ENCODE measurements around the gene SNPH.

SNPH gene

DNA sequence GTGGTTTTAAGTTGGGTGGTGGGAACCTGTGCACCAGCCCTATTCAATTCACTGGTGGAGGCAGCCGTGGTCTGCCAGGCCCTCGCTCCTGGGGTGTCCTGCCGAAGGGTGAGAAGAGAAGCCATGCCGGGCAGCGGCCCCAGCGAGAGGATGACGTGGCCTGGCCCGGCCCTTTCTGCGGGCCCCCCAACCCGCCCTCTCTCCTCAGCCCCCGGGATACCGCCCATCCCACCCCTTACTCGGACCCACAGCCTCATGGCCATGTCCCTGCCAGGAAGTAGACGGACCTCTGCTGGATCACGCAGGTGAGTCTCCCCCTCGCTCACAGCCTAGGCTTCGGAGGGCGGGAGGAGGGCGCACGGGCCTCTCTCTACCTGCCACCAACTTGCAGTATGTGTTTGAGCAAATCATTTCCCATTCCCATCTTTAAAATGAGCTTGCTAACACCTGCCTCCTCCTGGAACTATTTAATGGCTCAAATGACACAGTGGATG is 30.1 kb downstream of the SNPH start:
- no peak overlapping the region for H3K4ac ChIP-seq (ENCODE audit: low read length)
- no peak overlapping the region for H3K23ac ChIP-seq (ENCODE audit: low read depth, low read length, poor library complexity)
- H3K4me2 ChIP-seq (ENCODE audit: insufficient read depth, low read length, poor library complexity, severe bottlenecking) = no peak overlapping the region
- WGBS, 2 donors (ENCODE audit: extremely low coverage in 2 of 2, insufficient read length in 2 of 2, insufficient replicate concordance in 1 of 2) = no CpG with 5 or more reads among the region's 20 CpGs
- H3K79me1 ChIP-seq (ENCODE audit: low read depth, low read length) = no peaks in the 10 kb centered on the region
- no peak overlapping the region for H3K14ac ChIP-seq (ENCODE audit: low read length)
- no peak overlapping the region for H3K4me3 ChIP-seq (ENCODE audit: low read length in 2 of 2)
- peaks cover 0 to 46% (median 0%) of the 10 kb centered on the region in 3 experiments for H3K27me3 ChIP-seq (ENCODE audit: control insufficient read depth in 3 of 3, insufficient read depth in 3 of 3, low read depth in 1 of 3, low read length in 3 of 3)
- H3K9me3 ChIP-seq (replicated peaks in 1 of 2; ENCODE audit: control insufficient read depth in 2 of 2, insufficient read depth in 1 of 2, low read depth in 1 of 2, low read length in 2 of 2) = no peaks in the 10 kb centered on the region
- H2AK5ac ChIP-seq (ENCODE audit: low read depth, low read length) = no peak overlapping the region
- H3K9ac ChIP-seq (ENCODE audit: low read depth, low read length, poor library complexity) = no peak overlapping the region
- no peak overlapping the region for H3K27ac ChIP-seq (replicated peaks; ENCODE audit: low read length)
- no peak overlapping the region for H4K91ac ChIP-seq (ENCODE audit: low read depth, low read length, poor library complexity)
- H2AFZ ChIP-seq (ENCODE audit: low read length) = no peak overlapping the region
- H3K36me3 ChIP-seq (replicated peaks in 1 of 2; ENCODE audit: control insufficient read depth in 2 of 2, insufficient read depth in 2 of 2, low read length in 2 of 2) = no peaks in the 10 kb centered on the region
- no peak overlapping the region for H3K18ac ChIP-seq (ENCODE audit: low read length)
- peaks cover 0 to 5% of the 10 kb centered on the region in 2 donors for H3K4me1 ChIP-seq (ENCODE audit: control insufficient read depth in 2 of 2, insufficient read depth in 1 of 2, low read depth in 1 of 2, low read length in 2 of 2)
- no peak overlapping the region for H2BK120ac ChIP-seq (ENCODE audit: low read depth, low read length)
- no peak overlapping the region for H2BK5ac ChIP-seq (ENCODE audit: low read length)
- no peak overlapping the region for H4K8ac ChIP-seq (ENCODE audit: low read depth, low read length)
- H2BK15ac ChIP-seq (ENCODE audit: low read length) = no peak overlapping the region
- DNase-seq (ENCODE audit: low spot score) = no peak
- H2BK12ac ChIP-seq (ENCODE audit: low read length) = no peak overlapping the region

DNA sequence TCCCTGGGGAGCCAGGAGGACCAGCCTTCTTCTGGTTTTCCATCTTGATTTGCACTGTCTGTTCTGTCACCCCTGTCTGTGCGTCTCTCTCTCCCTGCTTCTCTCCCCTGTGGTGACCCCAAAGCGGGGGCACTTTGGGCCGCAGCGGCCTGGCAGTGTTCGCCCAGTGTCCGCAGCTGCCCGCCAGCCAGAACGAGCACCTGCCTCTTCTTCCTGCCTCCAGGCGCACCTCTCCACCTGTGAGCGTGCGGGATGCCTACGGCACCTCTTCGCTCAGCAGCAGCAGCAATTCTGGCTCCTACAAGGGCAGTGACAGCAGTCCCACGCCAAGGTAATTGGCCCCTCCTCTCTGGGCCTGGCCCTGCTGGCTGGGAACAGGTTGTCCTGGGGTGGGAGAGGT is 30.8 kb downstream of the SNPH start:
- H4K8ac ChIP-seq (ENCODE audit: low read depth, low read length) = no peak overlapping the region
- no peak overlapping the region for H3K23ac ChIP-seq (ENCODE audit: low read depth, low read length, poor library complexity)
- H2AK5ac ChIP-seq (ENCODE audit: low read depth, low read length) = no peak overlapping the region
- peaks cover 0 to 41% (median 0%) of the 10 kb centered on the region in 3 experiments for H3K27me3 ChIP-seq (ENCODE audit: control insufficient read depth in 3 of 3, insufficient read depth in 3 of 3, low read depth in 1 of 3, low read length in 3 of 3)
- no peaks in the 10 kb centered on the region for H3K36me3 ChIP-seq (replicated peaks in 1 of 2; ENCODE audit: control insufficient read depth in 2 of 2, insufficient read depth in 2 of 2, low read length in 2 of 2)
- H2BK120ac ChIP-seq (ENCODE audit: low read depth, low read length) = peak overlapping the region; percentile 6
- no peak overlapping the region for H3K14ac ChIP-seq (ENCODE audit: low read length)
- peaks cover 0 to 6% of the 10 kb centered on the region in 2 donors for H3K4me1 ChIP-seq (ENCODE audit: control insufficient read depth in 2 of 2, insufficient read depth in 1 of 2, low read depth in 1 of 2, low read length in 2 of 2)
- H4K91ac ChIP-seq (ENCODE audit: low read depth, low read length, poor library complexity) = no peak overlapping the region
- no peaks in the 10 kb centered on the region for H3K9me3 ChIP-seq (replicated peaks in 1 of 2; ENCODE audit: control insufficient read depth in 2 of 2, insufficient read depth in 1 of 2, low read depth in 1 of 2, low read length in 2 of 2)
- DNase-seq (ENCODE audit: low spot score) = no peak
- no peak overlapping the region for H3K4me2 ChIP-seq (ENCODE audit: insufficient read depth, low read length, poor library complexity, severe bottlenecking)
- no peak overlapping the region for H2BK5ac ChIP-seq (ENCODE audit: low read length)
- WGBS, 2 donors (ENCODE audit: extremely low coverage in 2 of 2, insufficient read length in 2 of 2, insufficient replicate concordance in 1 of 2) = no CpG with 5 or more reads among the region's 14 CpGs
- H2BK12ac ChIP-seq (ENCODE audit: low read length) = no peak overlapping the region
- H3K9ac ChIP-seq (ENCODE audit: low read depth, low read length, poor library complexity) = no peak overlapping the region
- H2AFZ ChIP-seq (ENCODE audit: low read length) = no peak overlapping the region
- H3K4ac ChIP-seq (ENCODE audit: low read length) = no peak overlapping the region
- no peak overlapping the region for H3K27ac ChIP-seq (replicated peaks; ENCODE audit: low read length)
- H3K4me3 ChIP-seq (ENCODE audit: low read length in 2 of 2) = no peak overlapping the region
- H3K18ac ChIP-seq (ENCODE audit: low read length) = no peak overlapping the region
- H3K79me1 ChIP-seq (ENCODE audit: low read depth, low read length) = no peaks in the 10 kb centered on the region
- H2BK15ac ChIP-seq (ENCODE audit: low read length) = no peak overlapping the region

DNA sequence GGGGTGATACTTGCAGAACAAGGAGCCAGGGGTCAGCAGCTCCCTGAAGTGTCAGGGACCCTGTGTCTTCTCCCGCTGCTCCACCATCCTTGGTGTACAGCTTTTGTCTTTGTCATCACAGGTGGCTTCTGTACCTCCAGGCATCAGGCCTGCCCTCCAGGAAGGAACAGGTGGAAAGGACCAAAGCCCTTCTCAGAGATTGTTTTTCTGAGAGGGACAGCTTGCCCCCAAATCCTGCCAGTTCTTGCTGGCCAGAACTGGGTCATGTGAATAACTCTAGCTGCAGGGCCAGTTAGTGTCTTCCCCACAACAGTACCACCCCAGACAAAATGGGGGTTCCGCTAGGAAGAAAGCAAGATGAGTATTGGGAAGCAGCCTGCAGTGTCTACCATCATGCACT is 31.4 kb downstream of the SNPH start:
- Histone ChIP-seq H3K4ac (ENCODE audit: low read length) (no peak overlapping the region), H3K36me3 (replicated peaks in 1 of 2; ENCODE audit: control insufficient read depth in 2 of 2, insufficient read depth in 2 of 2, low read length in 2 of 2) (no peaks in the 10 kb centered on the region), H3K27ac (replicated peaks; ENCODE audit: low read length) (no peak overlapping the region), H3K4me3 (ENCODE audit: low read length in 2 of 2) (no peak overlapping the region), H2BK120ac (ENCODE audit: low read depth, low read length) (no peak overlapping the region), H3K79me1 (ENCODE audit: low read depth, low read length) (no peaks in the 10 kb centered on the region), H2AFZ (ENCODE audit: low read length) (no peak overlapping the region), H2AK5ac (ENCODE audit: low read depth, low read length) (no peak overlapping the region), H3K27me3 (ENCODE audit: control insufficient read depth in 3 of 3, insufficient read depth in 3 of 3, low read depth in 1 of 3, low read length in 3 of 3) (peaks cover 0 to 36% (median 0%) of the 10 kb centered on the region in 3 experiments), H3K9ac (ENCODE audit: low read depth, low read length, poor library complexity) (no peak overlapping the region), H3K14ac (ENCODE audit: low read length) (no peak overlapping the region), H3K4me1 (ENCODE audit: control insufficient read depth in 2 of 2, insufficient read depth in 1 of 2, low read depth in 1 of 2, low read length in 2 of 2) (peaks cover 0 to 6% of the 10 kb centered on the region in 2 donors), H3K23ac (ENCODE audit: low read depth, low read length, poor library complexity) (no peak overlapping the region), H2BK5ac (ENCODE audit: low read length) (no peak overlapping the region), H3K18ac (ENCODE audit: low read length) (no peak overlapping the region), H4K8ac (ENCODE audit: low read depth, low read length) (no peak overlapping the region), H3K4me2 (ENCODE audit: insufficient read depth, low read length, poor library complexity, severe bottlenecking) (no peak overlapping the region), H4K91ac (ENCODE audit: low read depth, low read length, poor library complexity) (no peak overlapping the region), H2BK12ac (ENCODE audit: low read length) (no peak overlapping the region), H3K9me3 (replicated peaks in 1 of 2; ENCODE audit: control insufficient read depth in 2 of 2, insufficient read depth in 1 of 2, low read depth in 1 of 2, low read length in 2 of 2) (no peaks in the 10 kb centered on the region), H2BK15ac (ENCODE audit: low read length) (no peak overlapping the region)
- DNase-seq (ENCODE audit: low spot score) = no peak
- WGBS, 2 donors (ENCODE audit: extremely low coverage in 2 of 2, insufficient read length in 2 of 2, insufficient replicate concordance in 1 of 2) = no CpG with 5 or more reads among the region's 2 CpGs

DNA sequence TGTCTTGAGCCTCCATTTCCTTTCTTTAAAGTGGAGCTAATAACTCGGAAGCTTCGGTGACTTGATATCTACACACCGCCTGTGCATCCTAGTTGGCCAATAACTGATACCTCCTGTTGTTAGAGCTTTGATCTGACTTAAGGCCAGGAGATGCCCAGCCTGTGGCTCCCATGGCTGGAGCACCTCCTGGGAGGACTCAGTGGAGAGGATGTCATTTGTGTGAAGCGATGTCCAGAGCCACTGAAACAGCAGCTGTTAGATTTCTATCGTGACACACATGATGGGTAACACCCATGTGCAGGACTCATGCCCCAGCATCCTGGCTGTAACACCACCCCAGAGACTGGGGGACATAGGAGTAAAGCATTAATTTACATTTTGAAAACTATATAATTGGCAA is 32.1 kb downstream of the SNPH start:
- Histone ChIP-seq H3K27me3 (ENCODE audit: control insufficient read depth in 3 of 3, insufficient read depth in 3 of 3, low read depth in 1 of 3, low read length in 3 of 3) (peaks cover 0 to 39% (median 0%) of the 10 kb centered on the region in 3 experiments), H3K9me3 (replicated peaks in 1 of 2; ENCODE audit: control insufficient read depth in 2 of 2, insufficient read depth in 1 of 2, low read depth in 1 of 2, low read length in 2 of 2) (no peaks in the 10 kb centered on the region), H4K91ac (ENCODE audit: low read depth, low read length, poor library complexity) (no peak overlapping the region), H3K18ac (ENCODE audit: low read length) (no peak overlapping the region), H3K9ac (ENCODE audit: low read depth, low read length, poor library complexity) (no peak overlapping the region), H2BK15ac (ENCODE audit: low read length) (no peak overlapping the region), H4K8ac (ENCODE audit: low read depth, low read length) (no peak overlapping the region), H3K23ac (ENCODE audit: low read depth, low read length, poor library complexity) (no peak overlapping the region), H2AFZ (ENCODE audit: low read length) (no peak overlapping the region), H3K4ac (ENCODE audit: low read length) (no peak overlapping the region), H3K79me1 (ENCODE audit: low read depth, low read length) (no peaks in the 10 kb centered on the region), H3K4me1 (ENCODE audit: control insufficient read depth in 2 of 2, insufficient read depth in 1 of 2, low read depth in 1 of 2, low read length in 2 of 2) (peaks cover 0 to 6% of the 10 kb centered on the region in 2 donors), H3K4me2 (ENCODE audit: insufficient read depth, low read length, poor library complexity, severe bottlenecking) (no peak overlapping the region), H3K27ac (replicated peaks; ENCODE audit: low read length) (no peak overlapping the region), H3K4me3 (ENCODE audit: low read length in 2 of 2) (no peak overlapping the region), H2AK5ac (ENCODE audit: low read depth, low read length) (no peak overlapping the region), H3K14ac (ENCODE audit: low read length) (no peak overlapping the region), H2BK5ac (ENCODE audit: low read length) (no peak overlapping the region), H2BK120ac (ENCODE audit: low read depth, low read length) (no peak overlapping the region), H2BK12ac (ENCODE audit: low read length) (no peak overlapping the region), H3K36me3 (replicated peaks in 1 of 2; ENCODE audit: control insufficient read depth in 2 of 2, insufficient read depth in 2 of 2, low read length in 2 of 2) (no peaks in the 10 kb centered on the region)
- DNase-seq (ENCODE audit: low spot score) = no peak
- no CpG with 5 or more reads among the region's 5 CpGs for WGBS, 2 donors (ENCODE audit: extremely low coverage in 2 of 2, insufficient read length in 2 of 2, insufficient replicate concordance in 1 of 2)
